SK-N-SH (cell line): ENCODE data around the gene TSPAN13. TPM values are rescaled to one million over a fixed set of nuclear protein-coding genes. Genes with fewer than 3 reads are reported as not detected.

Experiments used
- CTCF ChIA-PET: fragments of 300-600, 350-600 bp; formaldehyde crosslinking; extraction: SDS; loops from one replicate; lab custom pipeline; 2021; lab: Yijun Ruan, JAX
- POLR2A ChIA-PET: fragments of 350-600 bp; sonication (Branson Sonifier 250); formaldehyde crosslinking; extraction: SDS; loops from one replicate; lab custom pipeline; 2020; ENCODE audit warnings: antibody characterized with exemption, inconsistent platforms; lab: Yijun Ruan, JAX
- DNase-seq: peaks from one replicate; pipeline ENCODE4 v3.0.0; 2012
- H2AFZ ChIP-seq: fragments of 200-600 bp; sonication (generic); 2 replicates; pipeline ENCODE4 v1.8.1; 2016; ENCODE audit warnings: antibody characterized with exemption, mild to moderate bottlenecking, low read depth
- H3F3A ChIP-seq: fragments of 200-600 bp; sonication (generic); replicated peaks from 2 replicates; pipeline ENCODE3; 2016; ENCODE audit warnings: antibody characterized with exemption, mild to moderate bottlenecking; ENCODE audit not compliant: insufficient read depth
- H3K27ac ChIP-seq, 2 experiments: fragments of 200-500 bp in 1 of 2; fragments of 200-600 bp in 1 of 2; sonication (Bioruptor generic) in 1 of 2; sonication (generic), shearing (Covaris generic) in 1 of 2; 2 replicates each; pipeline versions ENCODE4 v1.5.1 to v1.6.1; 2014 to 2016; ENCODE audit warnings: low read depth in 2 of 2, inconsistent platforms in 1 of 2, low read length in 1 of 2, mild to moderate bottlenecking in 1 of 2, mixed read lengths in 1 of 2
- H3K27me3 ChIP-seq: fragments of 200-600 bp; sonication (generic), shearing (Covaris generic); 2 replicates; pipeline ENCODE4 v1.6.1; 2016; ENCODE audit warnings: mixed run types; ENCODE audit not compliant: insufficient read depth
- H3K36me3 ChIP-seq, 2 experiments: fragments of 200-500 bp in 1 of 2; fragments of 200-600 bp in 1 of 2; sonication (Bioruptor generic) in 1 of 2; sonication (generic) in 1 of 2; replicated peaks in 1 of 2; 2 replicates each; pipeline versions ENCODE3 to v1.5.1; 2014 to 2016; ENCODE audit warnings: low read length in 1 of 2, mild to moderate bottlenecking in 1 of 2; ENCODE audit not compliant: insufficient read depth in 2 of 2, control insufficient read depth in 1 of 2
- H3K4me1 ChIP-seq, 2 experiments: fragments of 200-500 bp in 1 of 2; fragments of 200-600 bp in 1 of 2; sonication (Bioruptor generic) in 1 of 2; sonication (generic), shearing (Covaris generic) in 1 of 2; 2 replicates each; pipeline versions ENCODE4 v1.5.1 to v1.6.1; 2014 to 2016; ENCODE audit warnings: low read depth in 1 of 2, low read length in 1 of 2, mixed run types in 1 of 2; ENCODE audit not compliant: insufficient read depth in 2 of 2, control insufficient read depth in 1 of 2
- H3K4me2 ChIP-seq: fragments of 200-600 bp; sonication (generic), shearing (Covaris generic); 2 replicates; pipeline ENCODE4 v1.6.1; 2017; ENCODE audit warnings: mixed run types
- H3K4me3 ChIP-seq, 2 experiments: fragments of 200-500 bp in 1 of 2; fragments of 200-600 bp in 1 of 2; sonication (Bioruptor generic) in 1 of 2; sonication (generic), shearing (Covaris generic) in 1 of 2; 2 replicates each; pipeline versions ENCODE4 v1.5.1 to v1.8.1; 2014 to 2016; ENCODE audit warnings: low read depth in 2 of 2, inconsistent platforms in 1 of 2, low read length in 1 of 2, mild to moderate bottlenecking in 1 of 2, mixed read lengths in 1 of 2, moderate library complexity in 1 of 2
- H3K79me2 ChIP-seq: fragments of 200-600 bp; sonication (generic); 2 replicates; pipeline ENCODE4 v1.8.1; 2017; ENCODE audit warnings: mild to moderate bottlenecking; ENCODE audit not compliant: insufficient read depth
- H3K9ac ChIP-seq: fragments of 200-600 bp; sonication (generic); 2 replicates; pipeline ENCODE4 v1.6.1; 2017; ENCODE audit warnings: mixed run types
- H3K9me2 ChIP-seq: fragments of 200-600 bp; sonication (generic); 2 replicates; pipeline ENCODE4 v1.6.1; 2017; ENCODE audit warnings: mixed run types
- H3K9me3 ChIP-seq: fragments of 200-600 bp; sonication (generic); 2 replicates; pipeline ENCODE4 v1.6.1; 2017; ENCODE audit warnings: mixed run types, mild to moderate bottlenecking, moderate library complexity
- H4K20me1 ChIP-seq: fragments of 200-600 bp; sonication (generic); 2 replicates; pipeline ENCODE4 v1.6.1; 2017; ENCODE audit warnings: mild to moderate bottlenecking, mixed run types; ENCODE audit not compliant: insufficient read depth
- CHD2 ChIP-seq: fragments of 150-350 bp; IDR thresholded peaks from 2 replicates; pipeline ENCODE4 v1.6.1; 2018; ENCODE audit warnings: low read length; ENCODE audit not compliant: partially characterized antibody
- EP300 ChIP-seq, 2 experiments: IDR thresholded peaks; 2 replicates each; pipeline versions ENCODE4 v1.4.0 to v1.6.1; 2012; ENCODE audit warnings: borderline replicate concordance in 1 of 2, low read depth in 1 of 2, low read length in 1 of 2
- FOSL2 ChIP-seq: IDR thresholded peaks from 2 replicates; pipeline ENCODE4 v1.4.0; 2012; ENCODE audit warnings: low read depth, mild to moderate bottlenecking, moderate library complexity, borderline replicate concordance
- GATA2 ChIP-seq: sonication (generic); formaldehyde crosslinking; IDR thresholded peaks from 2 replicates; pipeline ENCODE4 v1.5.0; 2020; ENCODE audit warnings: mild to moderate bottlenecking, missing genetic modification reagents
- JUND ChIP-seq: IDR thresholded peaks from 2 replicates; pipeline ENCODE4 v1.4.0; 2012
- MAX ChIP-seq: IDR thresholded peaks from 2 replicates; pipeline ENCODE4 v1.4.0; 2012; ENCODE audit warnings: low read depth
- POLR2AphosphoS5 ChIP-seq: IDR thresholded peaks from 2 replicates; pipeline ENCODE4 v1.6.1; 2012; ENCODE audit warnings: low read depth, low read length
- REST ChIP-seq: IDR thresholded peaks from 2 replicates; pipeline ENCODE4 v1.6.1; 2012; ENCODE audit warnings: mild to moderate bottlenecking, low read depth, low read length, moderate library complexity
- SMC3 ChIP-seq: IDR thresholded peaks from 2 replicates; pipeline ENCODE4 v1.6.1; 2012; ENCODE audit warnings: low read depth, low read length, improper control_type of control experiment
- YY1 ChIP-seq: IDR thresholded peaks from 2 replicates; pipeline ENCODE4 v1.4.0; 2012; ENCODE audit warnings: low read depth, mild to moderate bottlenecking
- WGBS: methylation state at CpG from one replicate; pipeline ENCODE4 v1.1.6; 2017; ENCODE audit warnings: low lambda C conversion rate; 5-methylcytosine and 5-hydroxymethylcytosine counted together
- polyA plus RNA-seq, 3 experiments: library from polyadenylated mRNA; depleted of rRNA; stranded (reverse); fragments of >200 nt; gene quantifications; 2 replicates each; pipeline ENCODE4 v1.2.3, GENCODE V29; 2012
- TF ChIP-seq, protein P1 (sequence below): IDR thresholded peaks from 2 replicates; pipeline ENCODE4; 2012
- TF ChIP-seq, protein P2 (sequence below): fragments of 200-600 bp; sonication (generic); IDR thresholded peaks from 2 replicates; pipeline ENCODE4 v1.6.1; 2017; ENCODE audit warnings: antibody characterized with exemption, mild to moderate bottlenecking, moderate library complexity

The TSPAN13 gene
- polyA plus RNA-seq, 1 of the 3 experiments (the other 2 are of a cell fraction), result 0.26 TPM

DNA sequence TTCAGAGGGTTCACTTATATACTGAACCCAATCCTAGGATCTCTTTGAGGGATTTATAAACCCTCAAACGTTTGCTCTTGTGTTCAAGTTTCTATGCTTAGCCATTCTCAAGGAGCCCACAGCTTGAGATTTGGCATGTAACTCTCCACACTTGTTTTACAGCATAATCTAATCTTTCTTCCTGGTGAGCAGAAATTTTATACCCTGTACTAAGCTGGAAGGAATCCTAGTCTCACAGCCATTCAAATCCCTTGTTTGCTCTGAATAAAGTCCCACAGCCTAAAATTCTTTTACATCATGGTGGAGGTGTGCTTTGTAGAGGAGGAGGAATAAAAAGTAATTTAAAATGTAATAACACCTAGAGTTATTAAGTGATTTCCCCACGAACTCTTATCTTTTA lies 56.6 kb downstream of the TSPAN13 start:
- Histone ChIP-seq H3K9ac (no peak overlapping the region), H3K4me3 (no peak overlapping the region), H3K4me1 (no peaks in the 10 kb centered on the region; a peak in 1 of 4 replicates), H2AFZ (no peak overlapping the region), H3F3A (no peaks in the 10 kb centered on the region), H3K27ac (no peak overlapping the region), H4K20me1 (no peaks in the 10 kb centered on the region), H3K27me3 (peaks cover 19% of the 10 kb centered on the region; the same call in 1 of the 2 replicates), H3K9me2 (no peaks in the 10 kb centered on the region)
- CTCF ChIA-PET, result interaction anchor here (0.9 to 3.4 kb wide), 4 partner anchors 10 to 115 kb away, joined by 3 to 13 read pairs (median 4); no protein-coding TSS in a partner anchor
- no peak for TF ChIP-seq FOSL2
- TF ChIP-seq, protein P1, sequence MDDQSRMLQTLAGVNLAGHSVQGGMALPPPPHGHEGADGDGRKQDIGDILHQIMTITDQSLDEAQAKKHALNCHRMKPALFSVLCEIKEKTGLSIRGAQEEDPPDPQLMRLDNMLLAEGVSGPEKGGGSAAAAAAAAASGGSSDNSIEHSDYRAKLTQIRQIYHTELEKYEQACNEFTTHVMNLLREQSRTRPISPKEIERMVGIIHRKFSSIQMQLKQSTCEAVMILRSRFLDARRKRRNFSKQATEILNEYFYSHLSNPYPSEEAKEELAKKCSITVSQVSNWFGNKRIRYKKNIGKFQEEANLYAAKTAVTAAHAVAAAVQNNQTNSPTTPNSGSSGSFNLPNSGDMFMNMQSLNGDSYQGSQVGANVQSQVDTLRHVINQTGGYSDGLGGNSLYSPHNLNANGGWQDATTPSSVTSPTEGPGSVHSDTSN, result no peak
- no peak for TF ChIP-seq REST
- TF ChIP-seq YY1, result no peak
- TF ChIP-seq GATA2 (CRISPR knock-in tag), result no peak
- TF ChIP-seq MAX, result no peak
- TF ChIP-seq, protein P2, sequence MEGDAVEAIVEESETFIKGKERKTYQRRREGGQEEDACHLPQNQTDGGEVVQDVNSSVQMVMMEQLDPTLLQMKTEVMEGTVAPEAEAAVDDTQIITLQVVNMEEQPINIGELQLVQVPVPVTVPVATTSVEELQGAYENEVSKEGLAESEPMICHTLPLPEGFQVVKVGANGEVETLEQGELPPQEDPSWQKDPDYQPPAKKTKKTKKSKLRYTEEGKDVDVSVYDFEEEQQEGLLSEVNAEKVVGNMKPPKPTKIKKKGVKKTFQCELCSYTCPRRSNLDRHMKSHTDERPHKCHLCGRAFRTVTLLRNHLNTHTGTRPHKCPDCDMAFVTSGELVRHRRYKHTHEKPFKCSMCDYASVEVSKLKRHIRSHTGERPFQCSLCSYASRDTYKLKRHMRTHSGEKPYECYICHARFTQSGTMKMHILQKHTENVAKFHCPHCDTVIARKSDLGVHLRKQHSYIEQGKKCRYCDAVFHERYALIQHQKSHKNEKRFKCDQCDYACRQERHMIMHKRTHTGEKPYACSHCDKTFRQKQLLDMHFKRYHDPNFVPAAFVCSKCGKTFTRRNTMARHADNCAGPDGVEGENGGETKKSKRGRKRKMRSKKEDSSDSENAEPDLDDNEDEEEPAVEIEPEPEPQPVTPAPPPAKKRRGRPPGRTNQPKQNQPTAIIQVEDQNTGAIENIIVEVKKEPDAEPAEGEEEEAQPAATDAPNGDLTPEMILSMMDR, result no peak
- TF ChIP-seq EP300 (IDR thresholded peaks at IDR 0.05; ENCODE audit: borderline replicate concordance in 1 of 2, low read depth in 1 of 2, low read length in 1 of 2), result no peak
- TF ChIP-seq POLR2AphosphoS5, result no peak
- TF ChIP-seq, all 33 proteins: peak for 0
- Histone ChIP-seq H3K9me3 (no peaks in the 10 kb centered on the region), H3K36me3 (no peaks in the 10 kb centered on the region), H3K79me2 (no peaks in the 10 kb centered on the region), H3K4me2 (no peak overlapping the region)
- WGBS, result 4% methylated on average over 2 of the region's 2 CpGs
- POLR2A ChIA-PET, result no interaction called here
- no peak for DNase-seq

- CTCF ChIA-PET, result interaction anchor here (3.4 kb wide), 1 partner anchor 10 kb away, joined by 13 read pairs; no protein-coding TSS in a partner anchor
- no peak for DNase-seq
- no peak overlapping the region for H3K4me2 ChIP-seq
Measured at GRCh38 chr7:16810573-16810972, 57.0 kb downstream of the TSPAN13 start.

More at GRCh38 chr7:16810573-16810972, 57.0 kb downstream of the TSPAN13 start:
- Histone ChIP-seq H3K36me3 (no peaks in the 10 kb centered on the region), H3K9me3 (no peaks in the 10 kb centered on the region), H3K4me3 (no peak overlapping the region), H4K20me1 (no peaks in the 10 kb centered on the region), H3K9me2 (no peaks in the 10 kb centered on the region), H3K27me3 (peaks cover 19% of the 10 kb centered on the region; the same call in 1 of the 2 replicates)
- POLR2A ChIA-PET, result no interaction called here
- TF ChIP-seq FOSL2 (no peak), CHD2 (no peak), JUND (no peak), YY1 (no peak), REST (no peak), SMC3 (no peak)
- TF ChIP-seq, all 33 proteins: peak for 0
- H3K79me2 ChIP-seq, result no peaks in the 10 kb centered on the region
- H3K27ac ChIP-seq, result no peak overlapping the region
- no peak overlapping the region for H2AFZ ChIP-seq
- WGBS, result 34% methylated on average over 5 of the region's 5 CpGs
- H3K4me1 ChIP-seq, result no peaks in the 10 kb centered on the region; a peak in 1 of 4 replicates
- H3F3A ChIP-seq, result no peaks in the 10 kb centered on the region
- H3K9ac ChIP-seq, result no peak overlapping the region
